Activated naive CD4-positive, alpha-beta T cell treated with anti-CD3 and anti-CD28 coated beads, Interleukin-2, amount 10 ng/mL, durations not matched to agents 7 days and 5 days (primary cell): Measurements from ENCODE around the gene DEPP1.

Experiments
- CTCF ChIA-PET: fragments of 350-600 bp; sonication (Branson Sonifier 250); formaldehyde crosslinking; loops from one replicate; lab custom pipeline; 2021; ENCODE audit warnings: antibody characterized with exemption; lab: Charles Lee
- DNase-seq: peaks from one replicate; pipeline ENCODE4 v3.0.0-alpha.2; 2020
- H3K27ac Mint-ChIP-seq: one replicate; pipeline ENCODE4 v1.8.0; 2021; ENCODE audit warnings: mild to moderate bottlenecking, moderate library complexity, mixed read lengths
- H3K27me3 Mint-ChIP-seq: one replicate; pipeline ENCODE4 v1.8.0; 2021; ENCODE audit warnings: mild to moderate bottlenecking, mixed read lengths
- H3K36me3 Mint-ChIP-seq: one replicate; pipeline ENCODE4 v1.8.0; 2021; ENCODE audit warnings: mixed read lengths
- H3K4me1 Mint-ChIP-seq: one replicate; pipeline ENCODE4 v1.8.0; 2021; ENCODE audit warnings: mixed read lengths
- H3K4me3 Mint-ChIP-seq: one replicate; pipeline ENCODE4 v1.8.0; 2021; ENCODE audit warnings: mild to moderate bottlenecking, moderate library complexity, mixed read lengths
- H3K9me3 Mint-ChIP-seq: one replicate; pipeline ENCODE4 v1.8.0; 2021; ENCODE audit warnings: mixed read lengths

The DEPP1 gene

GRCh38 chr10:44979281-44980191 is 927 bp upstream of the DEPP1 start:
- no peaks in the 10 kb centered on the region for H3K36me3 Mint-ChIP-seq
- CTCF ChIA-PET: interaction anchor here (0.8 to 2.2 kb wide), 7 partner anchors 10 to 47 kb away, joined by 3 to 11 read pairs (median 3); partner anchors contain the start of gene ZNF22
- H3K4me3 Mint-ChIP-seq: no peak overlapping the region
- peak overlapping the region; percentile 11 for H3K27ac Mint-ChIP-seq
- H3K27me3 Mint-ChIP-seq: peaks cover 18% of the 10 kb centered on the region
- no peak for DNase-seq
- H3K4me1 Mint-ChIP-seq: peaks cover 16% of the 10 kb centered on the region
- H3K9me3 Mint-ChIP-seq: no peaks in the 10 kb centered on the region

- Mint-ChIP-seq H3K27me3 (peaks cover 18% of the 10 kb centered on the region), H3K9me3 (no peaks in the 10 kb centered on the region), H3K27ac (no peak overlapping the region), H3K4me3 (peak overlapping the region; percentile 37), H3K4me1 (peaks cover 29% of the 10 kb centered on the region), H3K36me3 (no peaks in the 10 kb centered on the region)
- DNase-seq: no peak
- CTCF ChIA-PET: interaction anchor here (0.8 to 2.0 kb wide), 5 partner anchors 11 to 46 kb away, joined by 3 to 11 read pairs (median 3); no protein-coding TSS in a partner anchor
These were observed 418 bp downstream of the DEPP1 start for GRCh38 chr10:44978213-44978569.

GRCh38 chr10:44977287-44978212 is 1.1 kb downstream of the DEPP1 start:
- Mint-ChIP-seq H3K27me3 (peaks cover 18% of the 10 kb centered on the region), H3K36me3 (no peaks in the 10 kb centered on the region), H3K4me3 (no peak overlapping the region), H3K4me1 (peaks cover 29% of the 10 kb centered on the region), H3K27ac (no peak overlapping the region), H3K9me3 (no peaks in the 10 kb centered on the region)
- DNase-seq: no peak
- CTCF ChIA-PET: interaction anchor here (1.0 to 2.1 kb wide), 4 partner anchors 12 to 45 kb away, joined by 3 to 15 read pairs (median 7); partner anchors contain the start of gene ZNF22

GRCh38 chr10:44976352-44977198 is 2.0 kb downstream of the DEPP1 start:
- DNase-seq: no peak
- H3K27ac Mint-ChIP-seq: no peak overlapping the region
- CTCF ChIA-PET: interaction anchor here (1.0 to 2.1 kb wide), 6 partner anchors 9 to 98 kb away, joined by 3 to 15 read pairs (median 4); partner anchors contain the start of gene ZNF22
- no peaks in the 10 kb centered on the region for H3K36me3 Mint-ChIP-seq
- peaks cover 29% of the 10 kb centered on the region for H3K4me1 Mint-ChIP-seq
- peaks cover 18% of the 10 kb centered on the region for H3K27me3 Mint-ChIP-seq
- no peaks in the 10 kb centered on the region for H3K9me3 Mint-ChIP-seq
- H3K4me3 Mint-ChIP-seq: no peak overlapping the region

- Mint-ChIP-seq H3K9me3 (no peaks in the 10 kb centered on the region), H3K4me3 (no peak overlapping the region), H3K27ac (no peak overlapping the region), H3K4me1 (peaks cover 29% of the 10 kb centered on the region), H3K27me3 (peaks cover 18% of the 10 kb centered on the region), H3K36me3 (no peaks in the 10 kb centered on the region)
- DNase-seq: no peak
- CTCF ChIA-PET: interaction anchor here (1.0 to 2.1 kb wide), 5 partner anchors 8 to 97 kb away, joined by 3 to 15 read pairs (median 4); no protein-coding TSS in a partner anchor
These were observed 2.9 kb downstream of the DEPP1 start for GRCh38 chr10:44975431-44976331.

- Mint-ChIP-seq H3K27ac (peak overlapping the region; percentile 60), H3K4me1 (peaks cover 29% of the 10 kb centered on the region), H3K4me3 (peak overlapping the region; percentile 57), H3K36me3 (no peaks in the 10 kb centered on the region), H3K27me3 (peaks cover 13% of the 10 kb centered on the region), H3K9me3 (no peaks in the 10 kb centered on the region)
- CTCF ChIA-PET: interaction anchor here (1.4 to 2.7 kb wide), 4 partner anchors 9 to 43 kb away, joined by 4 to 32 read pairs (median 10); no protein-coding TSS in a partner anchor
- peak; percentile 68 for DNase-seq
These were observed 3.8 kb downstream of the DEPP1 start for GRCh38 chr10:44974628-44975430.

GRCh38 chr10:44974082-44974627 is 4.5 kb downstream of the DEPP1 start:
- Mint-ChIP-seq H3K4me1 (peaks cover 32% of the 10 kb centered on the region), H3K9me3 (no peaks in the 10 kb centered on the region), H3K4me3 (peak overlapping the region; percentile 57), H3K27me3 (peaks cover 8% of the 10 kb centered on the region), H3K27ac (no peak overlapping the region), H3K36me3 (no peaks in the 10 kb centered on the region)
- DNase-seq: no peak
- CTCF ChIA-PET: interaction anchor here (2.7 kb wide), 1 partner anchor 41 kb away, joined by 32 read pairs; no protein-coding TSS in a partner anchor

- no peak overlapping the region for H3K27ac Mint-ChIP-seq
- peaks cover under 1% of the 10 kb centered on the region for H3K27me3 Mint-ChIP-seq
- no peak overlapping the region for H3K4me3 Mint-ChIP-seq
- no peaks in the 10 kb centered on the region for H3K9me3 Mint-ChIP-seq
- DNase-seq: no peak
- peaks cover 36% of the 10 kb centered on the region for H3K4me1 Mint-ChIP-seq
- CTCF ChIA-PET: interaction anchor here (1.4 to 2.7 kb wide), 2 partner anchors 10 to 40 kb away, joined by 4 to 32 read pairs; no protein-coding TSS in a partner anchor
- no peaks in the 10 kb centered on the region for H3K36me3 Mint-ChIP-seq
These were observed 5.1 kb downstream of the DEPP1 start for GRCh38 chr10:44973323-44974081.

GRCh38 chr10:44972874-44973306 is 5.7 kb downstream of the DEPP1 start:
- CTCF ChIA-PET: interaction anchor here (1.4 to 2.7 kb wide), 2 partner anchors 9 to 39 kb away, joined by 4 to 32 read pairs; no protein-coding TSS in a partner anchor
- Mint-ChIP-seq H3K4me1 (peaks cover 36% of the 10 kb centered on the region), H3K27ac (no peak overlapping the region), H3K27me3 (no peaks in the 10 kb centered on the region), H3K9me3 (no peaks in the 10 kb centered on the region), H3K36me3 (no peaks in the 10 kb centered on the region), H3K4me3 (no peak overlapping the region)
- no peak for DNase-seq

GRCh38 chr10:44971935-44972757 is 6.5 kb downstream of the DEPP1 start:
- Mint-ChIP-seq H3K27ac (no peak overlapping the region), H3K9me3 (no peaks in the 10 kb centered on the region), H3K27me3 (no peaks in the 10 kb centered on the region), H3K4me3 (no peak overlapping the region), H3K36me3 (no peaks in the 10 kb centered on the region), H3K4me1 (peaks cover 42% of the 10 kb centered on the region)
- CTCF ChIA-PET: interaction anchor here (1.4 to 2.7 kb wide), 2 partner anchors 8 to 39 kb away, joined by 4 to 32 read pairs; no protein-coding TSS in a partner anchor
- no peak for DNase-seq
